Caco-2 (cell line): ENCODE data around the gene LAMB4. TPM values are rescaled to one million over a fixed set of nuclear protein-coding genes. Genes with fewer than 3 reads are reported as not detected.

Source experiments
- BruUV-seq: library from RNA; stranded (reverse); fragments of 400-500 nt; replicated peaks from 2 replicates; lab custom pipeline; 2021; lab: Mats Ljungman, UMichigan
- CTCF ChIA-PET: fragments of 300-600 bp; sonication (Branson Sonifier 250); formaldehyde crosslinking; loops from one replicate; lab custom pipeline; 2022; ENCODE audit warnings: antibody characterized with exemption; lab: Charles Lee
- POLR2A ChIA-PET: fragments of 300-600 bp; sonication (Branson Sonifier 250); formaldehyde crosslinking; loops from one replicate; lab custom pipeline; 2022; ENCODE audit warnings: antibody characterized with exemption; lab: Charles Lee
- DNase-seq, 2 experiments: peaks; one replicate each; pipeline versions ENCODE4 v3.0.0 to v3.0.0-alpha.2; 2020 to 2022
- H3K27me3 ChIP-seq: replicated peaks from 2 replicates; pipeline ENCODE4 v1.6.0; 2011; ENCODE audit warnings: low read length; ENCODE audit not compliant: control insufficient read depth, insufficient read depth
- H3K36me3 ChIP-seq: 2 replicates; pipeline ENCODE4 v1.5.1; 2011; ENCODE audit warnings: low read length; ENCODE audit not compliant: control insufficient read depth, insufficient read depth
- H3K4me1 ChIP-seq: fragments of 250-450 bp; sonication (Bioruptor Pico); 2 replicates; pipeline ENCODE4 v1.5.1; 2020; ENCODE audit warnings: mild to moderate bottlenecking
- H3K4me3 ChIP-seq: 2 replicates; pipeline ENCODE4 v1.5.1; 2011; ENCODE audit warnings: low read depth, mild to moderate bottlenecking, control low read depth, low read length
- H3K9me3 ChIP-seq: fragments of 250-450 bp; sonication (Bioruptor Pico); 2 replicates; pipeline ENCODE4 v1.5.1; 2020; ENCODE audit warnings: mild to moderate bottlenecking, moderate library complexity
- H3K27ac Mint-ChIP-seq: one replicate; pipeline ENCODE4 v1.8.0; 2022; ENCODE audit warnings: mixed read lengths; ENCODE audit not compliant: unreplicated experiment
- H3K27me3 Mint-ChIP-seq: one replicate; pipeline ENCODE4 v1.8.0; 2022; ENCODE audit warnings: mixed read lengths; ENCODE audit not compliant: insufficient read depth, unreplicated experiment
- H3K36me3 Mint-ChIP-seq: one replicate; pipeline ENCODE4 v1.8.0; 2022; ENCODE audit warnings: mild to moderate bottlenecking, mixed read lengths; ENCODE audit not compliant: insufficient read depth, unreplicated experiment
- H3K4me1 Mint-ChIP-seq: one replicate; pipeline ENCODE4 v1.8.0; 2022; ENCODE audit warnings: low read depth, mixed read lengths; ENCODE audit not compliant: unreplicated experiment
- H3K4me3 Mint-ChIP-seq: one replicate; pipeline ENCODE4 v1.8.0; 2022; ENCODE audit warnings: mild to moderate bottlenecking, moderate library complexity, mixed read lengths; ENCODE audit not compliant: unreplicated experiment
- H3K9me3 Mint-ChIP-seq: one replicate; pipeline ENCODE4 v1.8.0; 2022; ENCODE audit warnings: mixed read lengths; ENCODE audit not compliant: unreplicated experiment
- intact Hi-C: fragments of 100-400 bp; cut with micrococcal nuclease; formaldehyde crosslinking; loops from one replicate; pipeline ENCODE4 v1.10.0; 2022; ENCODE audit not compliant: unreplicated experiment
- total RNA-seq: library from RNA; stranded (reverse); gene quantifications from 2 replicates; pipeline ENCODE4 v1.2.3, GENCODE V29; 2022
- TF ChIP-seq, protein P1 (sequence below), 2 experiments: fragments of 200-600 bp in 1 of 2; IDR thresholded peaks; 1 replicate in 1 of 2; 2 replicates in 1 of 2; pipeline versions ENCODE4 v1.5.1 to v1.8.0; 2011 to 2022; ENCODE audit warnings: antibody characterized with exemption in 1 of 2, control low read depth in 1 of 2, inconsistent platforms in 1 of 2, low read depth in 1 of 2, low read length in 1 of 2, mild to moderate bottlenecking in 1 of 2, moderate library complexity in 1 of 2; ENCODE audit not compliant: insufficient read depth in 1 of 2, severe bottlenecking in 1 of 2, unreplicated experiment in 1 of 2

Gene LAMB4
- total RNA-seq, 1 experiment from 2014 or later: 0.52 TPM

DNA sequence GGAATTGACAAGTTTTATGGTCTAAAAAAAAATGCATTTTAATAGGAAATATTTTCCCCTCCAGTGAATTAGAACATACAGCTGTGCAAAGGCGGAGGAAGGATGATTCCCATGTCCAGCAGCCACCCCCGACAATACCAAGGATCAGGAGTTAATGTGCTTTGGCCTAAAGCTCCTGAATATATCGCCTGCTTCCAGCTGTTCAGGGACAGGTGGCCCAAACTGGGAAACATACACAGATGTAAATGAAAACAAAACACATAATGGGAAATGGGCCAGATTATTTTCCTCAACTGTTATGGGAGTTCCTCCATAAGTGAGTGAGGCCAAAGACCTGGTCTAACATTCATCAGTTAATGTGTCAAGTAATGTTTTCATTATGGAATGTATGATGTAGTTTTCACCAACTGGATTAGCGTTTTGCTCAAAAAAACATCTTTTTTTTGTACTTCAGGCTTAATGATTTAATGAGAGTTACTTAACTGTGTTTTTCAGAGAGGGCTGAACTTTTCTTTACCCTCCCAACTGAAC lies 72.1 kb downstream of the LAMB4 start:
- H3K9me3 Mint-ChIP-seq: no peaks in the 10 kb centered on the region
- no peaks in the 10 kb centered on the region for H3K36me3 ChIP-seq
- H3K4me1 Mint-ChIP-seq: peaks cover 28% of the 10 kb centered on the region
- no peak overlapping the region for H3K4me3 ChIP-seq
- TF ChIP-seq, protein P1, sequence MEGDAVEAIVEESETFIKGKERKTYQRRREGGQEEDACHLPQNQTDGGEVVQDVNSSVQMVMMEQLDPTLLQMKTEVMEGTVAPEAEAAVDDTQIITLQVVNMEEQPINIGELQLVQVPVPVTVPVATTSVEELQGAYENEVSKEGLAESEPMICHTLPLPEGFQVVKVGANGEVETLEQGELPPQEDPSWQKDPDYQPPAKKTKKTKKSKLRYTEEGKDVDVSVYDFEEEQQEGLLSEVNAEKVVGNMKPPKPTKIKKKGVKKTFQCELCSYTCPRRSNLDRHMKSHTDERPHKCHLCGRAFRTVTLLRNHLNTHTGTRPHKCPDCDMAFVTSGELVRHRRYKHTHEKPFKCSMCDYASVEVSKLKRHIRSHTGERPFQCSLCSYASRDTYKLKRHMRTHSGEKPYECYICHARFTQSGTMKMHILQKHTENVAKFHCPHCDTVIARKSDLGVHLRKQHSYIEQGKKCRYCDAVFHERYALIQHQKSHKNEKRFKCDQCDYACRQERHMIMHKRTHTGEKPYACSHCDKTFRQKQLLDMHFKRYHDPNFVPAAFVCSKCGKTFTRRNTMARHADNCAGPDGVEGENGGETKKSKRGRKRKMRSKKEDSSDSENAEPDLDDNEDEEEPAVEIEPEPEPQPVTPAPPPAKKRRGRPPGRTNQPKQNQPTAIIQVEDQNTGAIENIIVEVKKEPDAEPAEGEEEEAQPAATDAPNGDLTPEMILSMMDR (IDR thresholded peaks at IDR 0.05; ENCODE audit: insufficient read depth in 1 of 2, low read depth in 1 of 2, low read length in 1 of 2, severe bottlenecking in 1 of 2, unreplicated experiment in 1 of 2): no peak
- no peaks in the 10 kb centered on the region for H3K27me3 Mint-ChIP-seq
- no peaks in the 10 kb centered on the region for H3K9me3 ChIP-seq
- H3K4me1 ChIP-seq: peaks cover 22% of the 10 kb centered on the region
- no TSS peak for BruUV-seq
- CTCF ChIA-PET: no interaction called here
- intact Hi-C loops: no loop called here
- DNase-seq: no peak
- no peaks in the 10 kb centered on the region for H3K27me3 ChIP-seq
- H3K36me3 Mint-ChIP-seq: peaks cover 5% of the 10 kb centered on the region
- POLR2A ChIA-PET: no interaction called here
- H3K4me3 Mint-ChIP-seq: no peak overlapping the region
- H3K27ac Mint-ChIP-seq: no peak overlapping the region

DNA sequence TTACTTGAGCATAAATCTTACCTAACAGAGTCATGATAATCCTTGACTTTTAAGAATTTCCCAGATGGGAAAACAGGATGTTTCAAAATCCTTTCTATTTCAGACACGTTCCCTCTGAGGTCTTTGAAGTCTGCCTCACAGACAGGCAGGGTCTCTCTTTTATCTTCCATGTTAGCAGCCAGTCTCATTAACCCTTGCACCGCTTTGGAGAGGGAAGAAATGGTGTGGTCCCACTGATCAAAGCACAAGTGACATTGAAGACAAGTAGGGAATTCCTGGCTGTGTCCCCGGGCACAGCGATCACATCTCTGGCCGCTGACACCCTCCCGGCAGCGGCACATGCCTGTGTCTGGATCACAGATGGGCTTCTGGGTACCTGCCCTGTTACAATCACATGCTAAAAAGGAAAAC lies 74.5 kb downstream of the LAMB4 start:
- peak; percentile 45 to 76 for DNase-seq
- Mint-ChIP-seq H3K36me3 (peaks cover 5% of the 10 kb centered on the region), H3K27me3 (no peaks in the 10 kb centered on the region), H3K4me3 (no peak overlapping the region), H3K9me3 (no peaks in the 10 kb centered on the region), H3K27ac (peak overlapping the region; percentile 48), H3K4me1 (peaks cover 37% of the 10 kb centered on the region)
- no TSS peak for BruUV-seq
- CTCF ChIA-PET: no interaction called here
- Histone ChIP-seq H3K9me3 (no peaks in the 10 kb centered on the region), H3K4me1 (peaks cover 28% of the 10 kb centered on the region), H3K4me3 (no peak overlapping the region), H3K27me3 (no peaks in the 10 kb centered on the region), H3K36me3 (no peaks in the 10 kb centered on the region)
- intact Hi-C loops: loop anchor here (2.0 kb wide), 2 partner anchors 21 to 39 kb away; no protein-coding TSS in a partner anchor
- TF ChIP-seq, protein P1 (IDR thresholded peaks at IDR 0.05; ENCODE audit: insufficient read depth in 1 of 2, low read depth in 1 of 2, low read length in 1 of 2, severe bottlenecking in 1 of 2, unreplicated experiment in 1 of 2): no peak
- POLR2A ChIA-PET: no interaction called here

DNA sequence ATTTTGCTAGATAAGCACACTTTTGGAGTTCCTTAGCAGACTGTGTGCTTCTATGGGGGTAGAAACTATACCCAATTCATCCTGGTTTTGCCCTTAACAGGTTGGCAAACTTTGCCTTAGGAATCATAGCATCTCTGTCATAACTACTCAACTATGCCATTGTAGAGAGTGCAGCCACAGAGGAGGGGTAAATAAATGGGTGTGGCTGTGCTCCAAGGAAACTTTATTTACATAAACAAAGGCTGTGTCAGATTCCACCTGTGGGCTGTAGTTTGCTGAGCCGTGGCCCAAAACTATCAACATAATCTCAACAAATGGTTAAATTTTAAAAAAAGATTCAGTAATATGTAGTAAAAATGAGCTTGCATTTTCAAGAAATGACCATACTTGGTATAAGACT lies 75.6 kb downstream of the LAMB4 start:
- peaks cover 5% of the 10 kb centered on the region for H3K36me3 Mint-ChIP-seq
- no peak overlapping the region for H3K27ac Mint-ChIP-seq
- Histone ChIP-seq H3K36me3 (no peaks in the 10 kb centered on the region), H3K27me3 (no peaks in the 10 kb centered on the region), H3K9me3 (no peaks in the 10 kb centered on the region), H3K4me3 (no peak overlapping the region), H3K4me1 (peaks cover 31% of the 10 kb centered on the region)
- H3K27me3 Mint-ChIP-seq: no peaks in the 10 kb centered on the region
- no peak overlapping the region for H3K4me3 Mint-ChIP-seq
- H3K9me3 Mint-ChIP-seq: no peaks in the 10 kb centered on the region
- ChIA-PET CTCF (no interaction called here), POLR2A (no interaction called here)
- TF ChIP-seq, protein P1 (IDR thresholded peaks at IDR 0.05; ENCODE audit: insufficient read depth in 1 of 2, low read depth in 1 of 2, low read length in 1 of 2, severe bottlenecking in 1 of 2, unreplicated experiment in 1 of 2): no peak
- peaks cover 36% of the 10 kb centered on the region for H3K4me1 Mint-ChIP-seq
- no TSS peak for BruUV-seq
- intact Hi-C loops: loop anchor here (2.0 kb wide), 2 partner anchors 20 to 40 kb away; no protein-coding TSS in a partner anchor
- no peak for DNase-seq
